Measurements from ENCODE around the gene PCP2. TPM values are rescaled to one million over a fixed set of nuclear protein-coding genes. Genes with fewer than 3 reads are reported as not detected.
A peak's percentile ranks its signal among the peaks of the same experiment; 100 is the strongest.

The PCP2 gene
- total and polyA plus RNA-seq, 7 donors, result 0.20 TPM; not detected in 6

DNA sequence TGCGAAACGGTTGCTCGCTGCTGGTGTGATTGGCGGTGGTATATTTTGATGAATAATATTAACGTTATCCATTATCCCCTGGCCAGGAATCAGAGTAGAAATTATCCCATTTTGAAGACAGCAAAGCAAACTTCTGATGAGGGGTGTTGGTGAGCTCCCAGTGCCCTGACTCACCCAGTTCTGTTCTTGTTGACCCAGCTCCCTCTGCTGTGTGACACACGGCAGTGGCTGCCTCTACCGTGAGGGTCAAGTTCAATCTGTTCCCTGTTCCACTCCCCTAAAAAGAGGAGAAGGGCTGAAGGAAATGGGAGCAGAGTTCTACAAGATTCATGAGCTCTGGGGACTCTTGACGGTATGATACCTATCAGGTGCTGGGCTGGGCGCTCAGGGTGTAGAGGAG, 35.8 kb downstream of the PCP2 start:
- WGBS, 3 donors, result 61 to 67% (median 62%) methylated on average over 9 of the region's 9 CpGs
- Histone ChIP-seq H3K9me3 (no peaks in the 10 kb centered on the region), H3K4me3 (no peak overlapping the region), H3K4me1 (no peaks in the 10 kb centered on the region), H3K36me3 (ENCODE audit: insufficient read depth in 1 of 2, low read depth in 1 of 2) (no peaks in the 10 kb centered on the region), H3K27me3 (ENCODE audit: insufficient read depth in 3 of 3, low read length in 2 of 3) (peaks cover 0 to 60% (median 10%) of the 10 kb centered on the region in 3 donors), H3K27ac (no peak overlapping the region)
- no peak for ATAC-seq
- intact Hi-C loops (cut with DNase I), result no loop called here
- no peak for DNase-seq
- TF ChIP-seq, protein P1, sequence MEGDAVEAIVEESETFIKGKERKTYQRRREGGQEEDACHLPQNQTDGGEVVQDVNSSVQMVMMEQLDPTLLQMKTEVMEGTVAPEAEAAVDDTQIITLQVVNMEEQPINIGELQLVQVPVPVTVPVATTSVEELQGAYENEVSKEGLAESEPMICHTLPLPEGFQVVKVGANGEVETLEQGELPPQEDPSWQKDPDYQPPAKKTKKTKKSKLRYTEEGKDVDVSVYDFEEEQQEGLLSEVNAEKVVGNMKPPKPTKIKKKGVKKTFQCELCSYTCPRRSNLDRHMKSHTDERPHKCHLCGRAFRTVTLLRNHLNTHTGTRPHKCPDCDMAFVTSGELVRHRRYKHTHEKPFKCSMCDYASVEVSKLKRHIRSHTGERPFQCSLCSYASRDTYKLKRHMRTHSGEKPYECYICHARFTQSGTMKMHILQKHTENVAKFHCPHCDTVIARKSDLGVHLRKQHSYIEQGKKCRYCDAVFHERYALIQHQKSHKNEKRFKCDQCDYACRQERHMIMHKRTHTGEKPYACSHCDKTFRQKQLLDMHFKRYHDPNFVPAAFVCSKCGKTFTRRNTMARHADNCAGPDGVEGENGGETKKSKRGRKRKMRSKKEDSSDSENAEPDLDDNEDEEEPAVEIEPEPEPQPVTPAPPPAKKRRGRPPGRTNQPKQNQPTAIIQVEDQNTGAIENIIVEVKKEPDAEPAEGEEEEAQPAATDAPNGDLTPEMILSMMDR (IDR thresholded peaks at IDR 0.05), result no peak

DNA sequence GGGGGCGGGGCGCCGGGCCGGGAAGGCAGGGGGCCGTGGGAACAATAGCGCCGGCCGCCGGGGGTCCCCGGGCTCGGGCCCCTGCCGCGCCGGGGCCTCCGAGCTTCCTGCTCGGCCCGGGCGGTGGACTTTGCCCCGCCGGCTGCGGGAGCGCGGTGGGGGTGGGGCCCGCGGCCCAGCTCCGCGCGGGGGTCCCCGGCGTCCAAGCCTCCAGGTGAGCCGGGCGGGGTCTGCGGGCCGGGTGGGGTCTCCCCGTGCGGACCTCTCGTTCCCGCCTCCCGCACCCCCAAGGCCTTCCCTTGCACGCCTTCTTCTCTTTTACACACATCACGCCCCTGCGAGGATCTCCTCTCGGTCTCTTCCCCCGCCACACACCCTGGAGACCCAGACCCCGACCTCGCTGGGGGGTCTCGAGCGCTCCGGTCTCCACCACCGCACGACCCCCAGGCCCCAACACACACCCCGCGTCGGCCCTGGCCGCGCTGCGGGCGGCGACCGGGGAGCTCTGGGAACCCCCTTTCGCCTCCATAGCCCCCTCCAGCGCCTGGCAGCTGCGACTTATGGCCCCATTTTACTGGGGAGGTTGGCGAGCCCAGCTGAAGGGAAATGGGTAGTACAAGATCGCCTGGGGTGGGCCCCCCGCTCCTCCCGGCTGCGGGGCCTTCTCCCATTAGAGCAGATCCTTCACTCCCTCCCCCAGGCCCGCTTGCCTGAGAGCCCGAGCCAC, 37.1 kb downstream of the PCP2 start:
- ATAC-seq, result no peak
- intact Hi-C loops (cut with DNase I), result no loop called here
- H3K27me3 ChIP-seq (ENCODE audit: insufficient read depth in 3 of 3, low read length in 2 of 3), result peaks cover 0 to 65% (median 10%) of the 10 kb centered on the region in 3 donors

DNA sequence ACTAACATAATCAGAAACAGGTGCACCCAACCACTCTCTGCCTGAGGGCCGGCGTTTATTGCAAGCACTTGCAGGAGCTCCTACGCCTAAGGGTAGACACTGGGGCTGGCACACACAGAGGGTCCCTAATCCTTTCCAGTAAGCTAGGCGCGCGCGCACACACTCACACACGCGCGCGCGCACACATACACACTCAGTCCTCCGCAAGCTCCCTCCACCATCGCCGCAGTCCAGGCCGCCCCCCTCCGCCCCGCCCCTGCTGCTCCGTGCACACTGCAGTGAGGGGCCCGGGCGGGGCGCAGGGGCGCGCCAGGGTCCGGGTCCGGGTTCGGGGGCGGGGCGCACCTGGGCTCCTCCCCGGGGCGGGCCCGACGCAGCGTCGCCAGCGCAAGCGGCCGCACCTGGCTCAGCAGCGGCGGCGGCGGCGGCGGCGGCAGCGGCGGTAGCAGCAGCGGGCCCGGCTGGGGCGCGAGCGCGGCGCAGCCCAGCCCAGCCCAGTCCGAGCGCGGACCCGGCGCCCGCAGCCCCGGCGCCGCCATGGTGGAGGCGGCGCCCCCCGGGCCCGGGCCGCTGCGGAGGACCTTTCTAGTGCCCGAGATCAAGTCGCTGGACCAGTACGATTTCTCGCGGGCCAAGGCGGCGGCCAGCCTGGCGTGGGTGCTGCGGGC, 37.9 kb downstream of the PCP2 start, which contains the start of gene CAMSAP3:
Gene CAMSAP3 (plus strand): TSS at position 398 of the 668 bp plus-strand sequence. CDS start 140 bp downstream, at position 538.
- intact Hi-C loops (cut with DNase I), result no loop called here
- Histone ChIP-seq H3K4me3 (peak within 1 kb of the TSS; percentile 36), H3K27me3 (ENCODE audit: insufficient read depth in 3 of 3, low read length in 2 of 3) (peaks cover 0 to 67% (median 10%) of the 10 kb centered on the region in 3 donors), H3K27ac (no peak within 1 kb of the TSS), H3K4me1 (no peaks in the 10 kb centered on the region), H3K9me3 (no peaks in the 10 kb centered on the region), H3K36me3 (ENCODE audit: insufficient read depth in 1 of 2, low read depth in 1 of 2) (no peaks in the 10 kb centered on the region)
- ATAC-seq, result no peak
- WGBS, 3 donors, result 1% methylated on average over 30 to 75 of the region's 78 CpGs
- no peak for DNase-seq
- TF ChIP-seq, protein P1 (IDR thresholded peaks at IDR 0.05), result no peak

More for the DNA sequence above, 37.1 kb downstream of the PCP2 start:
- peak overlapping the region; percentile 22 for H3K4me3 ChIP-seq
- TF ChIP-seq, protein P1 (IDR thresholded peaks at IDR 0.05), result no peak
- no peaks in the 10 kb centered on the region for H3K4me1 ChIP-seq
- no peak for DNase-seq
- no peak overlapping the region for H3K27ac ChIP-seq
- H3K36me3 ChIP-seq (ENCODE audit: insufficient read depth in 1 of 2, low read depth in 1 of 2), result no peaks in the 10 kb centered on the region
- WGBS, 3 donors, result 1 to 2% (median 2%) methylated on average over 42 to 70 of the region's 70 CpGs
- H3K9me3 ChIP-seq, result no peaks in the 10 kb centered on the region

DNA sequence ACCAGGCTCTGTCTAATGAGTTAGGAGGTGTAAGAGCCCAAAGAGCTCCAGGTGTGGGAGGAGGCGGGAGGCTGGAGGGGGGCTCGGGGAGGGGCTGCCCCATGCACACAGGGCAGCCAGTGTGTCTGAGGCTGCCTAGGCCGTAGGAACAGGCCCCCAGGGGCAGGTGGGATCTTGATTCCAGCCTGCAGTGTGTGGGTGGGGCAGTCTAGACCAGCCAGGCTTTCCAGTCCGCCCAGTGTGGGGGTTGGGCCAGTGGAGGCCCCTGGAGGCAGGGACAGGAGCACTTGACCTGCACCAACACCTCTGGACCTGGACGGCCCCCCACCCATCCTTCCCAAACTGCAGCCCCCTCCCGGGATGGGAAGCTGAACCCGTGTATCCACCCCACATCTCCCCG, 43.3 kb downstream of the PCP2 start:
- no peak for DNase-seq
- whole genome bisulfite sequencing, 3 donors, result 39 to 56% (median 53%) methylated on average over 7 to 8 of the region's 8 CpGs
- Histone ChIP-seq H3K4me1 (no peaks in the 10 kb centered on the region), H3K4me3 (no peak overlapping the region), H3K27me3 (ENCODE audit: insufficient read depth in 3 of 3, low read length in 2 of 3) (peaks cover 0 to 45% (median 3%) of the 10 kb centered on the region in 3 donors), H3K36me3 (ENCODE audit: insufficient read depth in 1 of 2, low read depth in 1 of 2) (no peaks in the 10 kb centered on the region), H3K9me3 (no peaks in the 10 kb centered on the region), H3K27ac (no peak overlapping the region)
- no peak for ATAC-seq
- intact Hi-C loops (cut with DNase I), result no loop called here
- TF ChIP-seq, protein P1 (IDR thresholded peaks at IDR 0.05), result no peak

Data from psoas muscle (tissue), 8 donors.